Right renal pelvis (tissue), 4 donors: ENCODE data around the gene ZYG11A. TPM values are rescaled to one million over a fixed set of nuclear protein-coding genes. Genes with fewer than 3 reads are reported as not detected.

Experiments
- polyA plus RNA-seq, 4 donors: library from polyadenylated mRNA; unstranded; fragments of 120-200 nt; gene quantifications; one replicate each; pipeline ENCODE4 v1.2.1, GENCODE V29; 2013; ENCODE audit not compliant: insufficient read length in 4 of 4

ZYG11A gene
- polyA plus RNA-seq, 4 donors = 0.06 to 0.14 (median 0.12) TPM

Other genes with a start within 250 kb of the ZYG11A start
- 10 to 100 TPM; 72.1 to 91.2 (median 80.3) TPM for gene GPX7, start 240.4 kb upstream of the ZYG11A start, polyA plus RNA-seq
- 1 to 10 TPM; 1.2 to 2.1 (median 1.4) TPM for gene SHISAL2A, start 209.6 kb upstream of the ZYG11A start, polyA plus RNA-seq
- 10 to 100 TPM; 16.2 to 19.4 (median 18.7) TPM for gene COA7, start 144.4 kb upstream of the ZYG11A start, polyA plus RNA-seq
- gene ZYG11B, start 116.3 kb upstream of the ZYG11A start, polyA plus RNA-seq = 10 to 100 TPM; 24.3 to 28.4 (median 26.2) TPM
- 100 to 1,000 TPM; 111 to 155 (median 118) TPM for gene ECHDC2, start 79.0 kb downstream of the ZYG11A start, polyA plus RNA-seq
- 100 to 1,000 TPM; 198 to 240 (median 227) TPM for gene SCP2, start 84.5 kb downstream of the ZYG11A start, polyA plus RNA-seq
- gene PODN, start 219.5 kb downstream of the ZYG11A start, polyA plus RNA-seq = 1 to 10 TPM; 2.0 to 3.3 (median 2.2) TPM